ENCODE measurements around the gene GH2.
"Not testable (repeated sequence)": the region's sequence is repeated elsewhere in the genome, so short reads cannot be mapped to it uniquely, and the experiment has no call there.

- not testable (repeated sequence) for TF ChIP-seq EZH2 (IDR thresholded peaks at IDR 0.05; ENCODE audit: borderline replicate concordance, low read length)
- TF ChIP-seq, protein P1, sequence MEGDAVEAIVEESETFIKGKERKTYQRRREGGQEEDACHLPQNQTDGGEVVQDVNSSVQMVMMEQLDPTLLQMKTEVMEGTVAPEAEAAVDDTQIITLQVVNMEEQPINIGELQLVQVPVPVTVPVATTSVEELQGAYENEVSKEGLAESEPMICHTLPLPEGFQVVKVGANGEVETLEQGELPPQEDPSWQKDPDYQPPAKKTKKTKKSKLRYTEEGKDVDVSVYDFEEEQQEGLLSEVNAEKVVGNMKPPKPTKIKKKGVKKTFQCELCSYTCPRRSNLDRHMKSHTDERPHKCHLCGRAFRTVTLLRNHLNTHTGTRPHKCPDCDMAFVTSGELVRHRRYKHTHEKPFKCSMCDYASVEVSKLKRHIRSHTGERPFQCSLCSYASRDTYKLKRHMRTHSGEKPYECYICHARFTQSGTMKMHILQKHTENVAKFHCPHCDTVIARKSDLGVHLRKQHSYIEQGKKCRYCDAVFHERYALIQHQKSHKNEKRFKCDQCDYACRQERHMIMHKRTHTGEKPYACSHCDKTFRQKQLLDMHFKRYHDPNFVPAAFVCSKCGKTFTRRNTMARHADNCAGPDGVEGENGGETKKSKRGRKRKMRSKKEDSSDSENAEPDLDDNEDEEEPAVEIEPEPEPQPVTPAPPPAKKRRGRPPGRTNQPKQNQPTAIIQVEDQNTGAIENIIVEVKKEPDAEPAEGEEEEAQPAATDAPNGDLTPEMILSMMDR (conservative IDR thresholded peaks at IDR 0.05 in 1 of 2, IDR thresholded peaks at IDR 0.05 in 1 of 2; ENCODE audit: extremely low read depth in 1 of 2, insufficient read depth in 1 of 2, low read depth in 1 of 2, low read length in 2 of 2), result not testable (repeated sequence)
Measured at GRCh38 chr17:63882626-63883126, 932 bp upstream of the GH2 start.

All from mammary epithelial cell (primary cell).